ENCODE data around the gene GRID2.
A peak's percentile ranks its signal among the peaks of the same experiment; 100 is the strongest.
"Not testable (repeated sequence)": the region's sequence is repeated elsewhere in the genome, so short reads cannot be mapped to it uniquely, and the experiment has no call there.

GRID2 gene

GRCh38 chr4:93289241-93289640 is 985.5 kb downstream of the GRID2 start:
- Histone ChIP-seq H3K23ac (ENCODE audit: low read depth, low read length, poor library complexity) (no peak overlapping the region), H3K4me1 (ENCODE audit: control insufficient read depth in 2 of 2, insufficient read depth in 1 of 2, low read depth in 1 of 2, low read length in 2 of 2) (no peaks in the 10 kb centered on the region), H3K18ac (ENCODE audit: low read length) (no peak overlapping the region), H2BK5ac (ENCODE audit: low read length) (no peak overlapping the region), H3K27me3 (ENCODE audit: control insufficient read depth in 3 of 3, insufficient read depth in 3 of 3, low read depth in 1 of 3, low read length in 3 of 3) (no peaks in the 10 kb centered on the region), H3K79me1 (ENCODE audit: low read depth, low read length) (no peaks in the 10 kb centered on the region), H2AK5ac (ENCODE audit: low read depth, low read length) (no peak overlapping the region), H2BK15ac (ENCODE audit: low read length) (no peak overlapping the region), H3K4me2 (ENCODE audit: insufficient read depth, low read length, poor library complexity, severe bottlenecking) (no peak overlapping the region), H3K9ac (ENCODE audit: low read depth, low read length, poor library complexity) (no peak overlapping the region), H2AFZ (ENCODE audit: low read length) (no peak overlapping the region), H3K36me3 (replicated peaks in 1 of 2; ENCODE audit: control insufficient read depth in 2 of 2, insufficient read depth in 2 of 2, low read length in 2 of 2) (no peaks in the 10 kb centered on the region), H4K8ac (ENCODE audit: low read depth, low read length) (no peak overlapping the region), H2BK120ac (ENCODE audit: low read depth, low read length) (no peak overlapping the region), H3K27ac (replicated peaks; ENCODE audit: low read length) (no peak overlapping the region), H2BK12ac (ENCODE audit: low read length) (no peak overlapping the region), H3K4me3 (ENCODE audit: low read length in 2 of 2) (no peak overlapping the region), H4K91ac (ENCODE audit: low read depth, low read length, poor library complexity) (no peak overlapping the region), H3K9me3 (replicated peaks in 1 of 2; ENCODE audit: control insufficient read depth in 2 of 2, insufficient read depth in 1 of 2, low read depth in 1 of 2, low read length in 2 of 2) (no peaks in the 10 kb centered on the region), H3K14ac (ENCODE audit: low read length) (no peak overlapping the region), H3K4ac (ENCODE audit: low read length) (no peak overlapping the region)
- DNase-seq (ENCODE audit: low spot score): no peak
- no CpG with 5 or more reads among the region's 2 CpGs for WGBS, 2 donors (ENCODE audit: extremely low coverage in 2 of 2, insufficient read length in 2 of 2, insufficient replicate concordance in 1 of 2)

GRCh38 chr4:93289831-93290230 is 986.1 kb downstream of the GRID2 start:
- Histone ChIP-seq H2AK5ac (ENCODE audit: low read depth, low read length) (no peak overlapping the region), H2BK12ac (ENCODE audit: low read length) (no peak overlapping the region), H2BK5ac (ENCODE audit: low read length) (no peak overlapping the region), H2BK120ac (ENCODE audit: low read depth, low read length) (no peak overlapping the region), H3K4me2 (ENCODE audit: insufficient read depth, low read length, poor library complexity, severe bottlenecking) (no peak overlapping the region), H4K8ac (ENCODE audit: low read depth, low read length) (no peak overlapping the region), H3K4me3 (ENCODE audit: low read length in 2 of 2) (no peak overlapping the region), H4K91ac (ENCODE audit: low read depth, low read length, poor library complexity) (no peak overlapping the region), H3K4me1 (ENCODE audit: control insufficient read depth in 2 of 2, insufficient read depth in 1 of 2, low read depth in 1 of 2, low read length in 2 of 2) (no peaks in the 10 kb centered on the region), H3K9me3 (replicated peaks in 1 of 2; ENCODE audit: control insufficient read depth in 2 of 2, insufficient read depth in 1 of 2, low read depth in 1 of 2, low read length in 2 of 2) (no peaks in the 10 kb centered on the region), H2AFZ (ENCODE audit: low read length) (no peak overlapping the region), H3K14ac (ENCODE audit: low read length) (no peak overlapping the region), H3K9ac (ENCODE audit: low read depth, low read length, poor library complexity) (no peak overlapping the region), H3K27ac (replicated peaks; ENCODE audit: low read length) (no peak overlapping the region), H3K23ac (ENCODE audit: low read depth, low read length, poor library complexity) (no peak overlapping the region), H3K4ac (ENCODE audit: low read length) (no peak overlapping the region), H3K27me3 (ENCODE audit: control insufficient read depth in 3 of 3, insufficient read depth in 3 of 3, low read depth in 1 of 3, low read length in 3 of 3) (no peaks in the 10 kb centered on the region), H3K18ac (ENCODE audit: low read length) (no peak overlapping the region), H3K79me1 (ENCODE audit: low read depth, low read length) (no peaks in the 10 kb centered on the region), H2BK15ac (ENCODE audit: low read length) (no peak overlapping the region), H3K36me3 (replicated peaks in 1 of 2; ENCODE audit: control insufficient read depth in 2 of 2, insufficient read depth in 2 of 2, low read length in 2 of 2) (no peaks in the 10 kb centered on the region)
- DNase-seq (ENCODE audit: low spot score): no peak
- no CpG with 5 or more reads among the region's 2 CpGs for WGBS, 2 donors (ENCODE audit: extremely low coverage in 2 of 2, insufficient read length in 2 of 2, insufficient replicate concordance in 1 of 2)

GRCh38 chr4:93299118-93299517 is 995.4 kb downstream of the GRID2 start:
- DNase-seq (ENCODE audit: low spot score): no peak
- Histone ChIP-seq H2BK5ac (ENCODE audit: low read length) (no peak overlapping the region), H2AK5ac (ENCODE audit: low read depth, low read length) (no peak overlapping the region), H3K23ac (ENCODE audit: low read depth, low read length, poor library complexity) (no peak overlapping the region), H2BK12ac (ENCODE audit: low read length) (no peak overlapping the region), H3K27me3 (ENCODE audit: control insufficient read depth in 3 of 3, insufficient read depth in 3 of 3, low read depth in 1 of 3, low read length in 3 of 3) (no peaks in the 10 kb centered on the region), H3K79me1 (ENCODE audit: low read depth, low read length) (no peaks in the 10 kb centered on the region), H3K14ac (ENCODE audit: low read length) (no peak overlapping the region), H3K4ac (ENCODE audit: low read length) (no peak overlapping the region), H4K91ac (ENCODE audit: low read depth, low read length, poor library complexity) (no peak overlapping the region), H3K18ac (ENCODE audit: low read length) (no peak overlapping the region), H3K9me3 (replicated peaks in 1 of 2; ENCODE audit: control insufficient read depth in 2 of 2, insufficient read depth in 1 of 2, low read depth in 1 of 2, low read length in 2 of 2) (no peaks in the 10 kb centered on the region), H3K9ac (ENCODE audit: low read depth, low read length, poor library complexity) (no peak overlapping the region), H2BK120ac (ENCODE audit: low read depth, low read length) (no peak overlapping the region), H2AFZ (ENCODE audit: low read length) (no peak overlapping the region), H3K4me1 (ENCODE audit: control insufficient read depth in 2 of 2, insufficient read depth in 1 of 2, low read depth in 1 of 2, low read length in 2 of 2) (no peaks in the 10 kb centered on the region), H3K4me2 (ENCODE audit: insufficient read depth, low read length, poor library complexity, severe bottlenecking) (no peak overlapping the region), H3K27ac (replicated peaks; ENCODE audit: low read length) (no peak overlapping the region), H2BK15ac (ENCODE audit: low read length) (no peak overlapping the region), H3K4me3 (ENCODE audit: low read length in 2 of 2) (no peak overlapping the region), H3K36me3 (replicated peaks in 1 of 2; ENCODE audit: control insufficient read depth in 2 of 2, insufficient read depth in 2 of 2, low read length in 2 of 2) (no peaks in the 10 kb centered on the region), H4K8ac (ENCODE audit: low read depth, low read length) (no peak overlapping the region)
- WGBS, 2 donors (ENCODE audit: extremely low coverage in 2 of 2, insufficient read length in 2 of 2, insufficient replicate concordance in 1 of 2): no CpG with 5 or more reads among the region's 5 CpGs

GRCh38 chr4:93300780-93301555 is 997.2 kb downstream of the GRID2 start:
- H3K23ac ChIP-seq (ENCODE audit: low read depth, low read length, poor library complexity); H3K9me3 ChIP-seq (replicated peaks in 1 of 2; ENCODE audit: control insufficient read depth in 2 of 2, insufficient read depth in 1 of 2, low read depth in 1 of 2, low read length in 2 of 2); H2BK12ac ChIP-seq (ENCODE audit: low read length); H3K4ac ChIP-seq (ENCODE audit: low read length); H2BK5ac ChIP-seq (ENCODE audit: low read length); H2BK120ac ChIP-seq (ENCODE audit: low read depth, low read length); H3K9ac ChIP-seq (ENCODE audit: low read depth, low read length, poor library complexity); H3K4me2 ChIP-seq (ENCODE audit: insufficient read depth, low read length, poor library complexity, severe bottlenecking); H4K8ac ChIP-seq (ENCODE audit: low read depth, low read length); H3K36me3 ChIP-seq (replicated peaks in 1 of 2; ENCODE audit: control insufficient read depth in 2 of 2, insufficient read depth in 2 of 2, low read length in 2 of 2); H3K18ac ChIP-seq (ENCODE audit: low read length); H3K4me3 ChIP-seq (ENCODE audit: low read length in 2 of 2); H3K27me3 ChIP-seq (ENCODE audit: control insufficient read depth in 3 of 3, insufficient read depth in 3 of 3, low read depth in 1 of 3, low read length in 3 of 3); H3K27ac ChIP-seq (replicated peaks; ENCODE audit: low read length); H3K4me1 ChIP-seq (ENCODE audit: control insufficient read depth in 2 of 2, insufficient read depth in 1 of 2, low read depth in 1 of 2, low read length in 2 of 2); DNase-seq (ENCODE audit: low spot score); H3K79me1 ChIP-seq (ENCODE audit: low read depth, low read length); H4K91ac ChIP-seq (ENCODE audit: low read depth, low read length, poor library complexity); H2AK5ac ChIP-seq (ENCODE audit: low read depth, low read length); H2BK15ac ChIP-seq (ENCODE audit: low read length); H3K14ac ChIP-seq (ENCODE audit: low read length): not testable (repeated sequence)
- WGBS, 2 donors (ENCODE audit: extremely low coverage in 2 of 2, insufficient read length in 2 of 2, insufficient replicate concordance in 1 of 2): no CpG with 5 or more reads among the region's 6 CpGs
- H2AFZ ChIP-seq (ENCODE audit: low read length): peak overlapping the region; percentile 74

Data from neuronal stem cell (in vitro differentiated cells).